Brain pericyte (primary cell): ENCODE measurements around the gene PODN.

ENCODE experiments used
- DNase-seq: peaks from one replicate; pipeline ENCODE4 v3.0.0-alpha.2; 2012; ENCODE audit warnings: low read depth, low spot score

PODN gene

DNA sequence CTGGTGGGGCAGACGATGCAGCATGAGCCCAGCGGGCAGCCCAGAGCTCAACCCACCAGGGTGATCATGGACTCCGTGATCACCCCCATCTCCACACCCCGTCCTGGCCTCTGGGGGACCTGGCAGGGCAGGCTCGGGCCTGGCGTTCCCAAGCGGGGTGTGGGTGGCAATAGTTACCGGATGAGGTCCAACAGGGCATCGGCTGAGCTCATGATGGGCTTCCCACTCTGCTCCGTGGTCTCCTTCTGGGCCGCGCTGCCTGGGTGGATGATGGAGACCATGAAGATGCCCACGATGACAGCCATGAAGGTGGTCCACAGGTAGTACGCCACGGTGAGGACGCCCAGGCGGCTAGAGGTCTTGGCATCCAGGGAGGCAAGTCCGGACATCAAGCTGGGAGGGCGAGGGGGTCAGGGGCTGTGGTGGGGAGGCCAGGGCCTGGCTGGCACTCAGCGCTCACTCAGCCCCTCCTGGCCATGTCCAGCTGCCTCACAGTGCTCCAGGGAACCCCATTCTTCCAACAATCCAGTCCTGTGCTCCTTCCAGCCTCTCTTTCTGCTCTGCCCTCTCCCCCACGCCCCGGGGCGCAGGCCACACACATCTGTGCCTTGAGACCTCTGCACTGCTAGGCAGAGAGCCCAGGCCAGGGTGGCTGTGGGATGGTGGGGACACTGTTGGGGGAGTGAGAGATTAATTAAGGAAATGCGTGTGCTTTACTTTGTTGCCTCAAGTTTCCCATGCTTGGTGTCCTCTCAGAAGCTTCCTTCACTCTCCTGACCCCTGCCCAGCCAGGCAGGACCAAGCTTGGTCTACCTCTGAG lies 52.8 kb downstream of the PODN start:
- DNase-seq, result no peak

DNA sequence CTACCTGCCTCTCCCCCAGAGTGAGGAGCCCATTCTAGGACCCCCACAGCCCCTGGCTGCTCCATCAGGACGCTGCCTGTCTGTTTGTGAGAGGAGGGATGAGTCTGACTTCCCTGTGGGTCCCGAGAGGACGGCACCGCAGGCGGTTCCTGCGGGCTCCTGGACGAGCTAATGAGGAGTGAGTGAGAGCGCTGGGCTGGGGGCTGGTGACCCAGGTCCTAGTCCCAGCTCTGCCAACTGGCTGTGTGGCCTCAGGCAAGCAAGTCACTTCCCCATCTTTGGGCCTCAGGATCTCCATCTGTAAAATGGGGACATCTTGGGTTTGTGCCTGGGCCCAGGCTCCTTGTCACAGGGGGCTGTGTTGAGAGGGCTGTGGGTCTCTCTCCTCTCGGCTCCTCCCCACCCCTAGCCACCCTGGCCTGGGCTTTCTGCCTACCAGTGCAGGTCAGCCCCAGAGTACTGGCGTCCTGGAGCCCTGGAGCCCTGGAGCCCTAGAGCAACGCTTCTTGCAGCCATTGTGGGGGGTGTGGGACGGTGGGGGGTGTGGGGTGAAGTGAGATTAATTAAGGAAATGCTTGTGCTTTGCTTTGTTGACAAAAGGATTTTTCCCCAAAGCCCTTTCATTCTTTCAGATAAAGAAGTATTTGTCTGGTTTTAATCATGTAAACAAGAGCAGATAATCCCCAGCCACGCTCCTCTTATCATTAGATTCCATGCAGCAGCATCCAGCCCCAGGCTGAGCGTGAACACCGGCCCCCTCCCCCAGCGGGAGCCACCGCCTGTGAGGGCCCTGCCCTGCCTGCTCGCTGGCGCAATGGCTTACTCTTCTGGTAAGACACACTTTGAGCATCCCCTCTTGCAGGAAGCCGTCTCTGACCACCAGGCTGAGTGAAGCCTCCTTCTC lies 53.6 kb downstream of the PODN start:
- DNase-seq, result no peak

DNA sequence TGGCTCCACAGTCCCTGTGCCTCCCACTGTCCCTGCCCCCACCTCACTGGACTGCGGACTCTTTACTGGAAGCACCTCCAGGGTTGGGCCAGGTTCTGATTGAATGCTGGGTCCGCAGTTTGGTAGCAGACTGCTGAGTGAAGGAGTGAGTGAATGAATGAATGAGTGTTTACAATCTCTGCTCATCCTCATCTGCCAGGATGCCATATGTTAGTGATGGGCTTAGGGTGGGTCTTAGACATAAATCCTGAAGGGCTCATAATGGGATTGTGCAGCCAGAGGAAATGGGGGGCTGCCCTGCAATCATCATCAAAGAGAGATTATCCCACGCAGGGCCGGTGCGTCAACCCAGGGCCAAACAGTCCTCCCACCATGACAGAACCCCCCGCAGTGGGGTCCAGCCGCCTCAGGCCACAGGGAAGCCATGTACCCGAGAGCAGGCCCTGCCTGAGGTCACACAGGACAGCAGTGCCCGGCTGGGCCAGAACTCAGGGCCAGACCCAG lies 54.3 kb downstream of the PODN start:
- DNase-seq, result no peak

DNA sequence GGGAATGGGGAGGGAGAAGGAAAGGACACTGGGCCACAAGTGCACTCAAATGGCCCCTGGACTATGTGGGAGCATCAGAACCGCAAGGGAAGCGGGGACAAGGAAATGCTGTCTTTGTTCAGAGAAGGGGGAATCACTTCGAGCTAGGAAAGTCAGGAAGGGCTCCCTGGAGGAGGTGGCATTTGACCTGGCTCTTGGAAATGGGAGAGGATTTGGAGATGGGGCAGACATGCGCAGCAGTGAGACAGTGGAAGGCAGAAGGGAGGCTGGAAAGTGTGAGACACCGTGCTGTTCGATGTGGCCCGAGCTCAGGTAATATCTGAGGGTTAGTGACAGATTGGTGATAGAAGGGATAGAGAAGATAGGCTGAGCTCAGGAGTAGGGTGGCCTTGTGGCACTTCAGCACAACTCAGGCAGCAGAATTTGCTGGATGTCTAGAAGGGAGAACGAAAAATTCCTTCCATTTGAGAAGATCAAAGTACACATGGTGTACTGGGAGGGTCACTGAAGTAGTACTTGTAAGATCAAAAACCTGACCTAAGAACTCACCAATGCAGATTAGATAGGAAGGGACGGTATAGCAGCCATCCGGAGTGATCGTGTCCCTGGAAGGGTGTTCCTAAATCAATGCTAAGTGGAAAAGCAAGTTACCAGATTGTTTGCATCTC lies 55.1 kb downstream of the PODN start:
- DNase-seq, result no peak

DNA sequence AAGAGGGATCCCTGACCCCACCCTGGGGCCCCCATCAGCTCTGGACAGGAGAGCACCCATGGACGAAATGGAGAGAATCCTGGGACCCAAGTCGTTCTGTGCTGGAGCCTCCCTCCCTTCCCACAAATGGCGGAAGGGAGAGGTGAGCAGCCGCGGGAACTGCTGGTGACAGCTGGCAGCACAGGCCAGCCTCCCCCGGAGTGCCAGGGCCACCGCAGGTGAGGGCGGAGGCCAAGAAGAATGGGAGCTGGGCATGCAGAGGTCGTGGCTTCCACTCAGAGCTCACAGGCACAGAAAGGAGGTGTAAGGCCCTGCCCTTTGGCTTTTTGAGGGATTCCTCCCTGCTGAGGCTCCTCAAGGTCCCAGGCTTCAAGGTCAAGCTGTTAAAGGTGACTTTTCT lies 55.8 kb downstream of the PODN start:
- no peak for DNase-seq

DNA sequence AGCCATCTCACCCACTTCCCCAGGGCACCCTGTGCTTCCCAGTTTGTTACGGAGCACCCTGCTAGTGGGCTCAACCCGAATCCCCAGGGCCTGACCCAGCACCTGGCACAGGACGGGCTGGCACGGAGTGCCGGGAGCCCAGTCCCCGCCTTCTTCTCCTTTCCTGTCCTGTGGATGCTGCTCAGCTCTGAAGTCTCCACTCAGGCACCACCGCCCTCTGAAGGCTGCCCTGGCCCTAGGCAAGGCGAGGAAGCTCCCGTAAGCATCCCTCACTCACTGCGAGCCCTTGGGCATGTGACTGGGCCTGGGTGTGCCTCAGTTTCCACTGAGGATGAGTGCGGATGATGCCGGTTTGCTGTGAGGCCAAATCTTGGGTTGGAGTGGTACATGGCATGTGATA lies 58.6 kb downstream of the PODN start:
- DNase-seq, result no peak

DNA sequence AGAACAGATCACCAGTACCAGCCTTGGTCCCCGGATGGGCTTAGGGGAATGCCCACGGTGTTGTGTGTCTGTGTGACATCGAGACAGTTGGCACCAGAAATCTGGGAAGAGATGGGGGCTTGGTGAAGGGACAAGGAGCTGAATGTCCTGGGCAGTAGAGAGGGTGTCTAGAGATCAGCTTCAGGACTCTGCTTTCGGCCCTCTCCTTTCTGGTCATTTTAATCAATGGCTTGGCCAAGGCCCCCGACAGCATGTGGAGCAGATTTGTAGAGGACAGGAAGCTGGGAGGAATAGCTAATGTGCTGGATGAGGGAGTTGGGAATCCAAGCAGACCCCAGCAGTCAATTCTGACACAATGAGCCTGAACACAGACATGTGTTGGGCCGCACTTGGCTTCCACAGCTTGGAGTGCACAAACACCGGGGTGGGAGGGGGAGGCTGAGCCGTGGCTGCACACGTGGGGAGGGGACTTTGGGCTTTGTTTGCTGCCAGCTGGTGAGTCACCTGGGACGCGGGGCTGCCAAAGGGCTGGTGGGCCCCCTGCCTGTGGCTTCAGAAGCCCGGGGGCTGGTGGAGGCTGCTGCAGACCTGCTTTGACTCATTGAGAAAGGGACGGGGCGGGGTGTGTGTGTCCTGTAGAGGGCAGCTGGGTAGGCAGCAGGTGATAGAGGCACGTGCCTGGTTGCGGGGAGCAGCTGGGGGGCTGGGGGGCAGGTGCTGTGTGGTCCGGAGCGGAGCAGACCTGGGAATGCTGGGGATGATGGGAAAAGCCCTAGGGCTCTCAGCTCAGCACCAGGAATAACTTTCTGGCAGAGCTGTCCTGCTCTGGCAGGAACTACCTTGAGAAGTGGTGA lies 59.5 kb downstream of the PODN start:
- DNase-seq, result no peak

DNA sequence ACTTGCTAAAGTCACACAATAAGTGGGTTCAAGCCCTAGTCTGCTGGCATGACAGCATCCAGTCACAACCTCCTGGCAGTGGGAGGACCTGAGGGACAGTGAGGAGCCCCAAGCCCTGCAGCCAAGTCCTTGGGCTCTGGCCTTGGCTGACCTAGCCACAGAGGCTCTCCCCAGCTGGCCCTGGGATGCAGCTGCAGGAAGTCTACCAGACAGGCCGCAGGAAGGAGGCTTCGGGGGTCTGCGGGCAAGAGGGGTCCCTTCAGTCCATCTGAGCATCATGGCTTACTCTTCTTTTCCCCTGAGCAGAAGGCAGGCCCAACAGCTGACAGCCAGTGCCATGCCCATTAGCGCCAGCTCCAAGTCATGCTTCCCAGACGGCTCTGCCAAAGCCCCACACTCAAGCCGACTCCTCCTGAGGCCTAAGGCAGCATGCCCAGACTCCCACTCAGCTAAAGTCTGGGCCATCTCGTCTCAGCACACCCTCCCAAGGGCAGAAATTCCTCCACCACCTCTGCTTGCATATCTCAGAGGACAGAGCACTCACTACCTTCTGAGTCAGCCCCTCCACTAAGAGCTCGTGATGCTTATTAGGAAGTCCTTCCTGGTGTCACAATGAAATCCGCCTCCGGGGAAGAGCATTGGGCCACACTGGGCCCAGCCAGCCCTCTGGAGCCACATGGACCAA lies 60.3 kb downstream of the PODN start:
- no peak for DNase-seq

DNA sequence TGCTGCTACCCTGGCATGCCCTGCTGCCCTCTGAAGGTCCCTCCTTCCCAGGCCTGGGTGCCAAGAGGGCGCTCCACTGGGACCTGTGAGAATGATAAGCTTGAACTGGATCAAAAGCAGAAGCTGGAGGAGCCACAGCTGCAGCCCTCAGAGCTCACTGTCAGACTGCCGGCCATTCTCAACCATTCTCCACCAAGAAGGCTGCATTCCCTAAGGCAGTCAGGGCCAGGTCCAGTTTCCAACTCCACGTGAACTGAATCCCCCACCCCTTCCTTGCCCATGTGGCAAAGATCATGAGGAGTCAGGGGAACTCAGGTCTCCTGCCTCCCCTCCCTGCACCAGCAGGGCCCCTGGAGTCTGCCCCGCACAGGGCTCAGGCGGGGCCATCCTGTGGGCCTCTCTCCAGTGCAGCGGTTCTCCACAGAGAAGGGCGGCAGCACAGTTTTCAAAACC lies 61.0 kb downstream of the PODN start:
- DNase-seq, result no peak

DNA sequence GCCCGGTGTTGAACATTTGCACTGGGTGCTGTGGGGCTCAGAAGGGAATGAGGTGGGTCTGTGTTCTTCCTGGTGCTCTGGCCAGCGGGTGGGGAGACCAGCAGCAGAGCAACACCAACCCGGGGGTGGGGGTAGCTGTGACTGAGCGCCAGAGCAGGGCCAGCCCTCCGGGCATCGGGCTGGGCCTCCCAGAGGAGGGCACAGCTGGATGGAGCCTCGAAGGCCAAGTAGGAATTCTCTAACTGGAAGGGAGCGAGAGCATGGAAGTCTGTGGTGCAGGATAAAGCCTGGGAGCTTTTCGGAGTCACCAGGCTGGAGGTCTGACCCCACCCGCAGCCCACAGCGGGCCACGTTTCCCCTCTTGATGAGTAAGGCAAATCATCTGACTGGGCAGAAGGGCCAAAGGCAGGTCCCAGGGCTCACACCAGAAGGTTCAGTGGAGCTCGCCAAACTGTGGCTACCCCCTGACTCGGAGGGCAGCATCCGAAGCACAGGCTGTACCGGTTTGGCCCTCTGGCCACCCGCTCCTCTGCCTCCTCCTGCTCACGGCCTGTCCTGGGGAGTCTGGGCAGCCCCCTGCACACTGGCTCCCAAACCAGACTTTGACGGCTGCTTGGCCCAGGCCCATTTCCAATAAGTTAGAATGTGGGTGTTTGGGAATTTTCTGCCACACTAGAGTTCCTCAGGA lies 61.6 kb downstream of the PODN start:
- no peak for DNase-seq

DNA sequence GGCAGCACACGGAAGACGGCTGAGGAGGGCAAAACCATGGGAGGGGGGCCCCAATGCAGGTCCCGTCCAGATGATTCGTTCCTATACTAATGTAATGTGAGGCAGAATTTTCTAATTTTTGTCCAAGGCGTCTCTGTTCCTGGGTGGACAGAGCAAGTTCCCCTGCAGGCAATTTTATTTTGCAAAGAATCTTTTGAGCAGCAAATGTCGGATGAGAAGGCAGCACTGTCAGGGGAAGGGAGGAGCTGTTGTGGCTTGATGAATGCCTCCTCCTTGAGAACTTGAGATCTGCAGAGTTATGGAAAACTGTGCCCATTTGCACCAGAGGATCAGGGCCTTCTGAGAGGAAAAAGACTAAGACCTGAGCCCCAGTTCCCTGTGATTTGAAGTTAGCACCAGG lies 63.1 kb downstream of the PODN start:
- no peak for DNase-seq

DNA sequence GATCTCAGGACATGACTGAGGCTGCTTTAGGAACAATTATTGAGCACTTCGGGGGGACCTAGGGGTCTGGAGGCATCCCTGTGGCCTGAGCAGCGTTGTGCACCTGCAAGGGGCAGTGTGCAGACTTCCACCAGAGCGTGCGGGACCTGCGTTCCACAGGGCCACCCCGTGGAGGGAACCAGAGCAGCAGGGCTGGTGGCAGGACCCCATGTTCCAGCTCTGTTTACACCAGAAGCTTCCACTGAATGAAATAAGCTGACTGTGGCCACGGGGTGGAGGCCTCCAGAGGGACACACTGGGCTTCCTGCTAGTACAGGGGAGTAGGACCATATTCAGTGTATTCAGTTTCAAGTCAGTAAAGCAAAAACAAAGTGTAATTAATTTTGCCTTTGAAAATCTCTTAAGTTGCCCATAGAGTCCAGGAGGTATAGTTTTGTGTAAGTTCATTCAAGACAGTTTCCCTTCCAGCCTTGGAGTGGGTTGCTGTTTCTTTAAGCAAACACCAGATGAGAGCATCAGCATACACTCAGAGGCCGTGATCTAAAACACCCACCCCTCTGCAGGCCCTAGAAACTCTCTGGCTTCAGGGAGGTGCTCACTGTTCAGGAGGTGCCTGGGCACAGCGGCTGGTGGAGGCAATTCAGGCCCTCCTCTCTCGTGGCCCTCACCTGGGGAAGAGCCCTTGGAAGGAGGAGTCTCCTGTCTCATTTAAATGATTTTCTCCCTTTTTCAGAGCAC lies 63.8 kb downstream of the PODN start:
- DNase-seq, result no peak

DNA sequence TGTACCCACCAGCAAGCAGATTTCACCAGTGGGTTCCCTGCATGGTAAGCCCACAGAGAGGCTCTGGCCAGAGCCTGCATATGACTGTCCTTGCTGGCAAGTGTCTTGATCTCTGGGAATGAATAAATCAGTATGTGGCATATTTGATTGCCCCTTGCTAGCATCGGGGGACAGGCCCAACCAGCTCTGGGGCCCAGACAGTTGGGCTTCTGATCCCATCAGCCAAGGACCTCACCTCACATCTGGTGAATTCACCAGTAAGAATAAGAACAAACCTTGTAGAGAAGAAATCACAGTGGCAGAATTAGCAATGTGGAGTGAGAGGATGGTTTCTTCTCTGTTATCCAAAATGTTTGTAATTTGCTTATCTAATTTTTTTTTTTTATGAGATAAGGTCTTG lies 64.5 kb downstream of the PODN start:
- no peak for DNase-seq

DNA sequence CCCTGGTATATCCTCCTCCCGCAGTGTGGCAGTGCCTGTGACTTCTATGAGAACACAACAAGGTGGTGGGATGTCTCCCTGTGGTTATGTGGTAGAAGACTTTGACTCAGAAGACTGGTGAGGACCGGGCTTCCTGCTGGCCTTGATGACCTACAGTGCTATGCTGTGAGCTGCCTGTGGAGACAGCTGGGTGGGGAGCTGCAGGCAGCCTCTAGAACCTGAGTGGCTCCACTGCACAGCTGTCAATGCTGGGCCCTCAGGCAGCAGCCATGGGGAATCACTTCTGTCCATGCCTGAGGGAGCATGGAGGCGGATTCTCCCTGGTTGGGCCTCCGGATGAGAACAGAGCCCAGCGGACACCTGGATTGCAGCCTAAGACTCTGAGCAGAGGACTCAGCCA lies 65.5 kb downstream of the PODN start:
- no peak for DNase-seq

DNA sequence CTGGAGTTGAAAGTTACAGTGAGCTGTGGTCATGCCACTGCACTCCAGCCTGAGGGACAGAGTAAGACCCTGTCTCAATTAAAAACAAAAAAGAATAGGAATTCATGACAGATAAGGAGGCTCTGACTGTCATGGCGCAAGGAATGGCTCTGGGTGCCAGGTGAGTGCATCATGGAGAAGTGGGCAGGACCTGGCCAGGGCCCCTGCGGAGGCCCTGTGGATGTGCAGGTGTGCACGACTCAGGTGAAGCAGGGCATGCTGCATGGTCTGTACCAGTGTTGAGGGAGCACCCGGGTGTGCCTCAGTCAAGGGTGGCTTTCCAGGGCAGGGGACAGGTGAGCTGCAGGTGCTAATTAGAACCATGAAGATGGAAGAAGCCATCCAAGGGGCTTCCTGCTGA lies 66.4 kb downstream of the PODN start:
- no peak for DNase-seq

DNA sequence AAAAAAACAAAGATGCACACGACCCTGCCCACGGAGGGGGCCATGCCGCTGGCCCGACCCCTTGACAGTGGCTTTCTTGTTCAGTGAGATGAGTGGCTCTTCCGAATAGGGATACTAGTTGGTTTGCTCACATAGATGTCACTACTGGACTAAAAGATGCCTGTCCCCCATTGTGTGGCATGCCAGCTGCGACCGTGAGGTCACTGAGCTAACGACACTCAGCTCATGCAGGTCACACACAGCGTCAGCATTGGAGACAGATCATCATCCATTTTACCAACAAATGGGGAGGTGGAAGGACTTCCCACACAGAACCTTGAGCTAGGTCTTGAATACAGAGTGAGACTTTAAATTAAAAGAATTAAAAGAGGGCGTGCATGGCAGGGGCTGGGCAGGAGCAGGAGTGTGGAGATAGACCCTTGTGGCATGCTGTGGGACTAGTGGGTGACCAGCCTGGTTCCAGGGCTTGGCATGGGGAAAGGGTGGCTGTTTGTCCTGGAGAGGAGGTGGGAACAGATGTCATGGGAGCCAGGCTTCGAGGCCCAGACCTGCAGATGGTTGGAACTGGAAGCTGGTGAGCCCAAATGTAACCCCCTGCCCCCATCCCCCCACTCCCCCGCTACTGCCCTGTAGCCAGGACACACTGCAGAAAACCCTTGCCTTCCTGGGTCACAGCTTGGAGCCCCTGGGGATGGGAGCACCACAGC lies 68.0 kb downstream of the PODN start:
- no peak for DNase-seq

DNA sequence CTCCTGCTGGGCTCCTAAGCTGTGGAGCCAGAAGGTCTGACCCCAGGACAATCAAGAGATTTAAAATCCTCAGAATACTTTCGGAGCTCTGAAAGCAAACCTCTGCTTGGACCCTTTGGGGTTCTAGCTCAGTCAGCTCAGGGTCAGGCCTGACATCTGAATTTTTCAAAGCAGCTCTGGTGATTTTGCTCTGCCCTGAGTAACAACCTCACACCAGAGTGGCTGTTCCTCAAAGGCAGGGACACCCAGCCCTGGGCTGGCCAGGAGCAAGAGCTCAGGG lies 68.5 kb downstream of the PODN start:
- DNase-seq, result no peak

DNA sequence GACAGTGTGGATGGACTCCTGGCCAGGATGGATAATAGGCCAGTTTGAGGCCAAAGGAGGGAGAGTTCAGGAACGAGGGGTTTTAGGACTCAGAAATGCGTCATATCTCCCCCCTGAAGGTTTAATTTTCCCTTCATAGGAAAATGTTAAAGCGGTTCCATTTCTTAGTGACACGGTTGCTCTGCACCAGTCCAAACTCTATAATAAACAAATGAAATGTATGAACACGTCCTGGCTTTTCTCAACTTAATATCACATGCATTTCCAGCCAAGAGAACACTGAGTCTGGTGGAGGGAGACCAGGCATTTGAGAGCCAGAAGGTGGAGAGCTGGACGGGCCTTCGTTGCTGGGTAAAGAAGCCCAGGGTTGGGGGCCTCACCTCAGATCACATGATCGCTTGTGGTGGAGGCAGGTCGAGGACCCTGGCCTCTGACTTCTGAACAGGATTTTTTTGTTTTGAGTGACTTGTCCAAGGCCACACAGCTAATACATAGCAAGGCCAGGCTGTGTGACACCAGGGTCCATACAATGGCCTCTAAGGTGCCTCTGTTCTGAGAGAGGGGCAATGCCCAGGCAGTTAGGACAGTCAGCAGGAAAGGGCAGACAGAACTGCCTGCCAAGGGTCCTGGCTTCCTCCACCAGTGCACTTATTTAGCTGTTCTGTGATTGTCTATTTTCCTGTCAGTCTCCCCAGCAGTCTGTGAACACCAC lies 69.0 kb downstream of the PODN start:
- DNase-seq, result no peak
